B cell (primary cell): ENCODE results near the gene PARP15. TPM values are rescaled to one million over a fixed set of nuclear protein-coding genes. Genes with fewer than 3 reads are reported as not detected.
A peak's percentile ranks its signal among the peaks of the same experiment; 100 is the strongest.

Experiments used
- ATAC-seq: fragments of 200-7000 bp; cut with Tn5 transposase; one replicate; pipeline ENCODE4 v1.10.0; 2021; ENCODE audit warnings: low read depth, mild to moderate bottlenecking, moderate number of reproducible peaks, moderate library complexity
- CTCF ChIA-PET: fragments of 350-600 bp; sonication (Branson Sonifier 250); formaldehyde crosslinking; loops from one replicate; lab custom pipeline; 2021; ENCODE audit warnings: antibody characterized with exemption, inconsistent platforms; lab: Charles Lee
- POLR2A ChIA-PET: fragments of 350-600 bp; sonication (Branson Sonifier 250); formaldehyde crosslinking; loops from one replicate; lab custom pipeline; 2021; ENCODE audit warnings: antibody characterized with exemption; lab: Charles Lee
- DNase-seq: peaks from one replicate; pipeline ENCODE4 v3.0.0; 2013
- H2AFZ ChIP-seq: 2 replicates; pipeline ENCODE4 v1.6.1; 2012; ENCODE audit warnings: mild to moderate bottlenecking, low read depth, low read length; ENCODE audit not compliant: insufficient read depth, poor library complexity, severe bottlenecking
- H3K27ac ChIP-seq, 2 donors: 1 replicate in 1 of 2; 2 replicates in 1 of 2; pipeline ENCODE4 v1.5.1; 2012 to 2013; ENCODE audit warnings: low read length in 2 of 2, mild to moderate bottlenecking in 2 of 2, moderate library complexity in 1 of 2
- H3K27me3 ChIP-seq, 4 experiments: fragments of 200-600 bp in 1 of 4; sonication (generic) in 1 of 4; replicated peaks in 1 of 4; 1 replicate in 2 of 4; 2 replicates in 2 of 4; pipeline versions ENCODE4 v1.6.1 to v1.7.0; 2013 to 2016; ENCODE audit warnings: low read length in 3 of 4, mild to moderate bottlenecking in 2 of 4, mixed read lengths in 1 of 4, moderate library complexity in 1 of 4; ENCODE audit not compliant: insufficient read depth in 4 of 4, control insufficient read depth in 3 of 4; ENCODE audit errors: control extremely low read depth in 1 of 4
- H3K36me3 ChIP-seq, 2 experiments: replicated peaks in 1 of 2; 1 replicate in 1 of 2; 2 replicates in 1 of 2; pipeline versions ENCODE4 v1.6.1 to v1.7.1; 2013; ENCODE audit warnings: low read length in 1 of 2; ENCODE audit not compliant: insufficient read depth in 2 of 2, control insufficient read depth in 1 of 2; ENCODE audit errors: control extremely low read depth in 1 of 2, extremely low read depth in 1 of 2
- H3K4me1 ChIP-seq, 2 donors: fragments of 200-600 bp in 1 of 2; sonication (generic) in 1 of 2; 1 replicate in 1 of 2; 2 replicates in 1 of 2; pipeline versions ENCODE4 v1.5.1 to v1.6.1; 2013 to 2017; ENCODE audit warnings: low read length in 2 of 2; ENCODE audit not compliant: control insufficient read depth in 2 of 2, insufficient read depth in 2 of 2
- H3K4me2 ChIP-seq: replicated peaks from 2 replicates; pipeline ENCODE3; 2012; ENCODE audit warnings: mild to moderate bottlenecking, low read depth, low read length; ENCODE audit not compliant: poor library complexity, severe bottlenecking
- H3K4me3 ChIP-seq, 5 experiments: fragments of 200-600 bp in 1 of 5; sonication (generic) in 1 of 5; 1 replicate in 3 of 5; 2 replicates in 2 of 5; pipeline versions ENCODE4 v1.5.1 to v1.7.0; 2011 to 2016; ENCODE audit warnings: low read length in 4 of 5, mild to moderate bottlenecking in 4 of 5, low read depth in 2 of 5, control low read depth in 1 of 5, moderate library complexity in 1 of 5; ENCODE audit not compliant: insufficient read depth in 1 of 5; ENCODE audit errors: control extremely low read depth in 1 of 5, extremely low read depth in 1 of 5
- H3K79me2 ChIP-seq: fragments of 200-600 bp; sonication (generic); one replicate; pipeline ENCODE4 v1.6.0; 2016; ENCODE audit warnings: low read length; ENCODE audit not compliant: control insufficient read depth, insufficient read depth
- H3K9ac ChIP-seq: fragments of 200-600 bp; sonication (generic); 2 replicates; pipeline ENCODE4 v1.6.1; 2017; ENCODE audit warnings: mild to moderate bottlenecking, low read length, moderate library complexity
- H3K9me3 ChIP-seq, 3 donors: one replicate each; pipeline versions ENCODE4 v1.6.1 to v1.7.1; 2013; ENCODE audit warnings: low read length in 2 of 3; ENCODE audit not compliant: control insufficient read depth in 2 of 3, insufficient read depth in 1 of 3; ENCODE audit errors: control extremely low read depth in 1 of 3
- H4K20me1 ChIP-seq: 2 replicates; pipeline ENCODE4 v1.6.0; 2012; ENCODE audit warnings: mild to moderate bottlenecking, low read length; ENCODE audit not compliant: insufficient read depth, control insufficient read depth, poor library complexity, severe bottlenecking
- H3K27ac Mint-ChIP-seq: one replicate; pipeline ENCODE4 v1.8.0; 2021; ENCODE audit warnings: mixed read lengths
- H3K27me3 Mint-ChIP-seq: one replicate; pipeline ENCODE4 v1.8.0; 2021; ENCODE audit warnings: mixed read lengths
- H3K4me1 Mint-ChIP-seq: one replicate; pipeline ENCODE4 v1.8.0; 2021; ENCODE audit warnings: mixed read lengths
- H3K4me3 Mint-ChIP-seq: one replicate; pipeline ENCODE4 v1.8.0; 2021; ENCODE audit warnings: mixed read lengths
- H3K9me3 Mint-ChIP-seq: one replicate; pipeline ENCODE4 v1.8.0; 2022; ENCODE audit warnings: mixed read lengths; ENCODE audit not compliant: insufficient read depth
- CTCF ChIP-seq: fragments of 200-600 bp; IDR thresholded peaks from one replicate; pipeline ENCODE4 v1.8.0; 2022; ENCODE audit warnings: antibody characterized with exemption, mild to moderate bottlenecking
- EZH2 ChIP-seq: IDR thresholded peaks from 2 replicates; pipeline ENCODE4 v1.6.1; 2012; ENCODE audit warnings: borderline replicate concordance, low read depth, mild to moderate bottlenecking, moderate library complexity, low read length; ENCODE audit not compliant: insufficient read depth, poor library complexity, severe bottlenecking
- WGBS: methylation state at CpG from one replicate; pipeline ENCODE4 v1.1.5; 2013; ENCODE audit warnings: missing lambda C conversion rate; ENCODE audit not compliant: insufficient coverage; 5-methylcytosine and 5-hydroxymethylcytosine counted together
- intact Hi-C: fragments of 100-400 bp; cut with micrococcal nuclease; formaldehyde crosslinking; loops from one replicate; pipeline ENCODE4 v1.10.0; 2022
- polyA plus RNA-seq: library from polyadenylated mRNA; depleted of rRNA; stranded (reverse); fragments of >200 nt; gene quantifications from 2 replicates; pipeline ENCODE4 v1.2.3, GENCODE V29; 2012
- total RNA-seq, 2 donors: library from RNA; stranded (reverse); fragments of 120-200 nt in 1 of 2; gene quantifications; 1 replicate in 1 of 2; 2 replicates in 1 of 2; pipeline versions ENCODE4 v1.2.3 to v1.2.4, GENCODE V29; 2013 to 2022

Gene PARP15
- total and polyA plus RNA-seq, 2 donors (not counting 1 experiment from before 2014, with no cell fraction given) = 172 to 307 TPM

GRCh38 chr3:122687298-122687697 is 109.8 kb downstream of the PARP15 start:
- no peak for ATAC-seq

More at GRCh38 chr3:122687298-122687697, 109.8 kb downstream of the PARP15 start:
- peaks cover 82% of the 10 kb centered on the region for H3K79me2 ChIP-seq
- H3K27ac ChIP-seq = no peak overlapping the region
- peak overlapping the region; percentile 35 for H3K4me2 ChIP-seq
- H3K4me3 ChIP-seq = no peak overlapping the region
- WGBS = 100% methylated on average over 1 of the region's 2 CpGs
- H3K4me1 ChIP-seq = peaks cover 35 to 44% of the 10 kb centered on the region in 2 donors
- H3K9me3 ChIP-seq = no peaks in the 10 kb centered on the region
- H3K4me3 Mint-ChIP-seq = peak overlapping the region; percentile 7
- no peaks in the 10 kb centered on the region for H3K27me3 Mint-ChIP-seq
- peak; percentile 14 for DNase-seq
- ChIA-PET POLR2A (interaction anchor here (0.7 to 1.7 kb wide), 2 partner anchors 9 to 123 kb away, joined by 4 read pairs; partner anchors contain the start of gene DTX3L), CTCF (interaction anchor here (0.5 to 4.2 kb wide), 10 partner anchors 8 to 164 kb away, joined by 3 to 29 read pairs (median 3); partner anchors contain the start of genes DTX3L, HSPBAP1, PARP14 and PARP9)
- TF ChIP-seq EZH2 (no peak), CTCF (no peak)
- intact Hi-C loops = no loop called here
- no peak overlapping the region for H3K9ac ChIP-seq
- no peaks in the 10 kb centered on the region for H3K27me3 ChIP-seq
- no peak overlapping the region for H2AFZ ChIP-seq
- no peak overlapping the region for H3K27ac Mint-ChIP-seq
- peaks cover 12 to 29% of the 10 kb centered on the region in 2 experiments for H3K36me3 ChIP-seq
- peaks cover 38% of the 10 kb centered on the region for H3K4me1 Mint-ChIP-seq
- H4K20me1 ChIP-seq = no peaks in the 10 kb centered on the region
- H3K9me3 Mint-ChIP-seq = no peaks in the 10 kb centered on the region

Other genes with a start within 250 kb of the PARP15 start
- gene MIX23, start 194.4 kb upstream of the PARP15 start, total RNA-seq = 33.1 and 36.2 TPM in 2 replicates
- 9.2 and 17.4 TPM in 2 replicates for gene MIX23, start 194.4 kb upstream of the PARP15 start, polyA plus RNA-seq
- 13.9 and 17.5 TPM in 2 replicates for gene FAM162A, start 193.5 kb upstream of the PARP15 start, total RNA-seq
- 10.9 and 12.9 TPM in 2 replicates for gene FAM162A, start 193.5 kb upstream of the PARP15 start, polyA plus RNA-seq
- gene WDR5B, start 161.6 kb upstream of the PARP15 start, total RNA-seq = 11.6 and 12.3 TPM in 2 replicates
- gene WDR5B, start 161.6 kb upstream of the PARP15 start, polyA plus RNA-seq = 3.5 and 4.6 TPM in 2 replicates
- gene KPNA1, start 62.7 kb upstream of the PARP15 start, total RNA-seq = 79.4 and 85.9 TPM in 2 replicates
- 14.9 and 15.2 TPM in 2 replicates for gene KPNA1, start 62.7 kb upstream of the PARP15 start, polyA plus RNA-seq
- 29.8 and 31.2 TPM in 2 replicates for gene PARP9, start 13.3 kb upstream of the PARP15 start, total RNA-seq
- 19.6 and 19.7 TPM in 2 replicates for gene PARP9, start 13.3 kb upstream of the PARP15 start, polyA plus RNA-seq
- gene DTX3L, start 13.3 kb upstream of the PARP15 start, total RNA-seq = 41.1 and 44.0 TPM in 2 replicates
- gene DTX3L, start 13.3 kb upstream of the PARP15 start, polyA plus RNA-seq = 7.3 and 8.1 TPM in 2 replicates
- gene PARP14, start 103.2 kb downstream of the PARP15 start, total RNA-seq = 188 and 195 TPM in 2 replicates
- gene PARP14, start 103.2 kb downstream of the PARP15 start, polyA plus RNA-seq = 113 and 125 TPM in 2 replicates
- gene HSPBAP1, start 216.2 kb downstream of the PARP15 start, total RNA-seq = 49.2 and 49.6 TPM in 2 replicates
- 23.0 and 35.9 TPM in 2 replicates for gene HSPBAP1, start 216.2 kb downstream of the PARP15 start, polyA plus RNA-seq
- gene SLC49A4, start 217.4 kb downstream of the PARP15 start, total RNA-seq = 20.0 and 23.0 TPM in 2 replicates
- gene SLC49A4, start 217.4 kb downstream of the PARP15 start, polyA plus RNA-seq = 2.5 and 3.0 TPM in 2 replicates